Smooth muscle cell (in vitro differentiated cells): Measurements from ENCODE around the gene SYCN. TPM values are rescaled to one million over a fixed set of nuclear protein-coding genes. Genes with fewer than 3 reads are reported as not detected.
"Not testable (repeated sequence)": the region's sequence is repeated elsewhere in the genome, so short reads cannot be mapped to it uniquely, and the experiment has no call there.

Source experiments
- DNase-seq: peaks from one replicate; lab custom pipeline; 2025; ENCODE audit not compliant: unreplicated experiment; lab: John Stamatoyannopoulos, UW
- H2AFZ ChIP-seq: fragments of 200-600 bp; sonication (generic); 2 replicates; pipeline ENCODE4 v1.6.0; 2016; ENCODE audit warnings: antibody characterized with exemption, low read depth, mild to moderate bottlenecking
- H3F3A ChIP-seq: fragments of 200-600 bp; sonication (generic); 2 replicates; pipeline ENCODE4 v1.6.0; 2017; ENCODE audit warnings: antibody characterized with exemption, low read depth
- H3K27ac ChIP-seq: fragments of 200-600 bp; sonication (generic); 2 replicates; pipeline ENCODE4 v1.5.1; 2016; ENCODE audit warnings: low read depth, mild to moderate bottlenecking
- H3K27me3 ChIP-seq: fragments of 200-600 bp; sonication (generic); 2 replicates; pipeline ENCODE4 v1.6.1; 2016; ENCODE audit warnings: low read depth, mild to moderate bottlenecking
- H3K36me3 ChIP-seq: fragments of 200-600 bp; sonication (generic); 2 replicates; pipeline ENCODE4 v1.5.1; 2016; ENCODE audit warnings: low read depth
- H3K4me1 ChIP-seq: fragments of 200-600 bp; sonication (generic); 2 replicates; pipeline ENCODE4 v1.5.1; 2016; ENCODE audit warnings: low read depth
- H3K4me2 ChIP-seq: fragments of 200-600 bp; sonication (generic); 2 replicates; pipeline ENCODE4 v1.6.0; 2016; ENCODE audit warnings: mild to moderate bottlenecking
- H3K4me3 ChIP-seq: fragments of 200-600 bp; sonication (generic); 2 replicates; pipeline ENCODE4 v1.5.1; 2016; ENCODE audit warnings: mild to moderate bottlenecking
- H3K79me2 ChIP-seq: fragments of 200-600 bp; sonication (generic); 2 replicates; pipeline ENCODE4 v1.6.0; 2016; ENCODE audit warnings: low read depth, mild to moderate bottlenecking
- H3K9ac ChIP-seq: fragments of 200-600 bp; sonication (generic); 2 replicates; pipeline ENCODE4 v1.6.0; 2016; ENCODE audit warnings: low read depth
- H3K9me3 ChIP-seq: fragments of 200-600 bp; sonication (generic); replicated peaks from 2 replicates; pipeline ENCODE4 v1.5.1; 2016; ENCODE audit warnings: low read depth
- H4K20me1 ChIP-seq: fragments of 200-600 bp; sonication (generic); 2 replicates; pipeline ENCODE4 v1.6.0; 2016; ENCODE audit warnings: low read depth
- CTCF ChIP-seq: fragments of 200-600 bp; sonication (generic); IDR thresholded peaks from 2 replicates; pipeline ENCODE4 v1.5.1; 2017; ENCODE audit warnings: borderline replicate concordance, mild to moderate bottlenecking, antibody characterized with exemption; ENCODE audit not compliant: insufficient read depth, poor library complexity, severe bottlenecking
- WGBS: methylation state at CpG from one replicate; pipeline ENCODE4 v1.1.7; 2016; ENCODE audit warnings: low lambda C conversion rate; 5-methylcytosine and 5-hydroxymethylcytosine counted together
- polyA plus RNA-seq: library from polyadenylated mRNA; unstranded; fragments of >200 nt; fragmentation: Nextera tagmentation; extraction: Ambion mirVana; gene quantifications from 2 replicates; pipeline ENCODE4 v1.2.1, GENCODE V29; 2016
- total RNA-seq: library from RNA; depleted of rRNA; stranded (reverse); fragments of >200 nt; gene quantifications from 2 replicates; pipeline ENCODE4 v1.2.3, GENCODE V29; 2014

SYCN gene
- total and polyA plus RNA-seq, 2 experiments from 2014 or later = not detected

GRCh38 chr19:39218230-39219007, 14.4 kb upstream of the SYCN start:
- no peak for DNase-seq
- H3K4me1 ChIP-seq = no peaks in the 10 kb centered on the region
- no peak overlapping the region for H3K4me3 ChIP-seq
- H3K9ac ChIP-seq = no peak overlapping the region
- WGBS = 87% methylated on average over 15 of the region's 15 CpGs
- no peak overlapping the region for H2AFZ ChIP-seq
- no peaks in the 10 kb centered on the region for H3K79me2 ChIP-seq
- no peak overlapping the region for H3K4me2 ChIP-seq
- H3F3A ChIP-seq = no peaks in the 10 kb centered on the region
- no peaks in the 10 kb centered on the region for H4K20me1 ChIP-seq
- no peak overlapping the region for H3K27ac ChIP-seq
- no peaks in the 10 kb centered on the region for H3K27me3 ChIP-seq
- H3K9me3 ChIP-seq = no peaks in the 10 kb centered on the region
- H3K36me3 ChIP-seq = no peaks in the 10 kb centered on the region
- TF ChIP-seq CTCF = no peak

GRCh38 chr19:39217094-39217493, 13.0 kb upstream of the SYCN start:
- DNase-seq = no peak
- WGBS = 85% methylated on average over 5 of the region's 5 CpGs
- Histone ChIP-seq H3K27me3 (no peaks in the 10 kb centered on the region), H3K9me3 (no peaks in the 10 kb centered on the region), H4K20me1 (no peaks in the 10 kb centered on the region), H3F3A (no peaks in the 10 kb centered on the region), H3K4me2 (no peak overlapping the region), H3K4me3 (no peak overlapping the region), H3K36me3 (no peaks in the 10 kb centered on the region), H3K79me2 (no peaks in the 10 kb centered on the region), H3K4me1 (no peaks in the 10 kb centered on the region), H3K27ac (no peak overlapping the region), H2AFZ (no peak overlapping the region), H3K9ac (no peak overlapping the region)
- TF ChIP-seq CTCF = no peak

GRCh38 chr19:39215323-39215722, 11.3 kb upstream of the SYCN start:
- not testable (repeated sequence) for H4K20me1 ChIP-seq, H3K4me1 ChIP-seq, H3K9me3 ChIP-seq, H3K79me2 ChIP-seq, H3K9ac ChIP-seq, H3K4me3 ChIP-seq, H3K27me3 ChIP-seq, H3K27ac ChIP-seq, H2AFZ ChIP-seq, DNase-seq, H3K36me3 ChIP-seq, H3F3A ChIP-seq, H3K4me2 ChIP-seq
- WGBS = 91% methylated on average over 3 of the region's 3 CpGs

GRCh38 chr19:39212375-39212742, 8.3 kb upstream of the SYCN start:
- no peaks in the 10 kb centered on the region for H3K4me1 ChIP-seq
- H3K79me2 ChIP-seq = no peaks in the 10 kb centered on the region
- peak; percentile 20 for TF ChIP-seq CTCF
- no peaks in the 10 kb centered on the region for H3K36me3 ChIP-seq
- no peak overlapping the region for H2AFZ ChIP-seq
- no peak overlapping the region for H3K4me2 ChIP-seq
- 37% methylated on average over 8 of the region's 8 CpGs for WGBS
- H3K27ac ChIP-seq = no peak overlapping the region
- no peak overlapping the region for H3K9ac ChIP-seq
- H3K9me3 ChIP-seq = no peaks in the 10 kb centered on the region
- no peak overlapping the region for H3K4me3 ChIP-seq
- H3F3A ChIP-seq = no peaks in the 10 kb centered on the region
- H4K20me1 ChIP-seq = no peaks in the 10 kb centered on the region
- H3K27me3 ChIP-seq = no peaks in the 10 kb centered on the region
- no peak for DNase-seq
